Right ventricle myocardium superior (tissue), 1 donor: Measurements from ENCODE around the gene DHCR24. TPM values are rescaled to one million over a fixed set of nuclear protein-coding genes. Genes with fewer than 3 reads are reported as not detected.

Experiments used
- ATAC-seq: fragments of 200-7000 bp; cut with Tn5 transposase; one replicate; pipeline ENCODE4 v1.9.1; 2020; ENCODE audit warnings: mild to moderate bottlenecking; ENCODE audit not compliant: poor library complexity
- DNase-seq: peaks from one replicate; pipeline ENCODE4 v3.0.0-alpha.2; 2020
- intact Hi-C: fragments of 100-400 bp; cut with DNase I; formaldehyde crosslinking; loops from one replicate; pipeline ENCODE4 v1.11.2; 2022
- total RNA-seq: library from RNA; stranded (reverse); fragmentation: NEBNext Ultra II Directional; extraction: Animal tissue kit (Norgen Biotek cat#: 25700); gene quantifications from one replicate; pipeline ENCODE4 v1.2.1, GENCODE V29; 2021
- donor health status: DM: no; HTN: yes; CAD: no; lungs with severe emphysema.

DHCR24 gene
- total RNA-seq, 1 donor from 2014 or later, result 9.4 TPM

DNA sequence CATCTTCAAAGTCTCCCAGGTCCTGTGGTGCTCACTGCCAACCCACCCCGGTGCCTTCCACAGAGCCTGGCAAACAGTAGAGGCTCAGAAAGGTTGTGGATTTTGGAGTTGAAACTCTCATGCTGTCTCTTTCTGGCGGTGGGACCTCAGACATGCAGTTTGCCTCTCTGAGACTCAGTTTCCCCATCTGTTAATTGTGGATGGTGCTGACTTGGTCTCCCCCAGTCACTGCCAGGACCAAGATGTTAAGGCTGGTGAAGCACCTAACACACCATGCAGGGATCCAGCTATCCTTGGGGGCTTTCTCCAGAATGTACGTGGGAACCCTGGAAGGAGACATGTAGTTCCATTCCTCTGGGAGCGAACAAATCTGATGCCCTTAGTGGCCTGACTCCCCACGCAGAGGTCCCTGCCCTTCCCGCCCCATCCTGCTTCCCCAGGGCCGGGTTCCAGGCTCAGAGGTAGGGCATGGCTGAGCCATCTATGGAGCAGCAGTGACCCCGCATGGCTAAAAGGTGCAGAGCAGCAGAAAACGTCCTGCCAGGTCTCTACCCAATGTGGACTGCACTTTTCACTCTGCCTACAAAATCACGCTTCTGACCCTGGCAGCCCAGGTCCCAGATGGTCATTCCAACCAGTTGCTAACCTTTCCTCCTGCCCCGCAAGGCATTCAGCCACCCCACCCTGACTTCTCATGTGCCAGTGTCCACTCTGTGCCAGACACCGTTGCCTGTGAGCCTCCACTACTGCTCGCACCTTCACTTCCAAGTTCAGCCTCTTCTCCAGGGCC is 76.6 kb downstream of the DHCR24 start:
- intact Hi-C loops, result loop anchor here (10.0 kb wide), 1 partner anchor 306 kb away; no protein-coding TSS in a partner anchor
- ATAC-seq (peak; percentile 92), DNase-seq (peak; percentile 68)

DNA sequence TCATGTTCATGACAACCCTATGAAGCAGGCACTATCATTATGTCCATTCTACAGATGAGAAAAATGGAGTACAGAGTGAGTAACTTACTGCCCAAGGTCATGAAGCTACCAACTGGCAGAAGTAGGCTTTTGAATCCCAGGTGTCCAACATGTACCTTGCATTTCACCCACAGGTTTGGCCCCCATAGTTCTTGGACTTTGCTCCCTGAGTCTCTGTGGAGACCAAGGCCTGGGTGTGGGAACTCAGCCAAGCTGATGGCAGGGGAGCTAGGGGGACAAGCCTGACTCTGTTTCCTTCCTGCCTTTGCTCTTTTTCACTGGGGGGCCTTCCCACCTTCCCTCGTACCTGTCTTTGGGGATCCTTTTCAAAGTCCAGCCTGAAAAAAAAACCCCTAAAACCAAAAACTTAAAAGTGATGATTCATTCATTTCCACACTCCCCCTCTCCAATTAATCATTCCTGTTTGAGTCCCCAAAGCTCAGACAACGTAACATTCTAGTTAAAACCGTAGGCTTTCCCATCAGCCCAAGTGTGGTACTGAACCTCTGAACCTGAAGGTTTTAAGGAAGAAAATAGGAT is 77.4 kb downstream of the DHCR24 start:
- intact Hi-C loops, result loop anchor here (10.0 kb wide), 1 partner anchor 305 kb away; no protein-coding TSS in a partner anchor
- no peak for ATAC-seq

DNA sequence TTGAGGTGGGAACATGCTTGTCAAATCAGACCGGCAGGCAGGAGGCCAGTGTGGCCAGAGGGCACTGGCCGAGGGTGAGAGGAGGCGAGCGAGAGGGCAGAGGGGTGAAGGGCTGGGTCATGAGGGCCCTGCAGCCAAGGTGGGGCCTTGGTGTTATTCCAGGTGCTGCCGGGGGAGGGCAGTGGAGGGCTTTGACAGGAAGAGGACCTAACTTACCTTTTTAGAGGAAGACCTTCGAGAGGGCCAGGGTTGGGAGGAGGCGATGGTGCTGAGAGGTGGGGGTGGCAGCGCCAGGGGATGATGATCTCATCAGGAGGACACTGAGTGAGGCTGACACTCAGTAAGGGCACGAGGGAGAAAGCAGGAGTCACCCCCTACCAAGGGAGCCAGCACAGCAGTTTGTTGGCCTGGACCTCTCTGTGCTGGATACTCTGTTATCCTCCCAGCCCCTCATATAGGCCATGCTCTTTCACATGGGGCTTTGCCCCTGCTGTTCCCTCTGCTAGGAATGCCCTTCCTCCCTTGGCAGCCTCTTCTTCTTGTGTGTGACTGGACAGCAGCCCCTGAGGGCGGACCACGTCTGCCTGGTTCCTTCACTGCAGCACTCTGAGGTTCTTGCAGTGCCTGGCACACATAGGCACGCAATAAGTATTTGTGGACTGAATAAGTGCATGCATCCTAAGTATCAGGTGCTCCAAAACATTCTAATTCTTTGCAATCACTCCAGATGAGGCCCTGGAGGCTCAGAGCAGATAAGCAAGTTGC is 78.4 kb downstream of the DHCR24 start:
- intact Hi-C loops, result no loop called here
- no peak for ATAC-seq
- DNase-seq, result no peak

More for the DNA sequence above, 77.4 kb downstream of the DHCR24 start:
- no peak for DNase-seq

DNA sequence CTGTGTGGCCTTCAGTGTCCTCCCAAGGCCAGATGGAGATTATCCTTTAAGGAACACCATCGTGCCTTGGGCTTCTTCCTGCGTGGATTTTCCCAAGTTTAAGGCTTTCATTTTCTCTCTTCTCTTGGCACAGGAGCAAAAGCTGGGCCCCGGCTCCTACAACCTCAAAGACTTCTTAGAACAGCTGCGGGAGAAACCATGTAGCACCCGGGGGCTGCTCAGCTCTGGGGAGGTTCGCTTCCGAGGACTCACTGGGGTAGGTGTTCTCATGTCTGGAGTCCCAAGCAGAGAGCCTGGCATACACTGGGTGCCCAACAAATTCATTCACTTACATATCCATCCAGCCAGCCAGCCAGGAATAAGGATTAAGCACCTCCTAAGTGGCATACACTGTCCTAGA is 79.2 kb downstream of the DHCR24 start:
- intact Hi-C loops, result no loop called here
- ATAC-seq, result no peak
- no peak for DNase-seq

DNA sequence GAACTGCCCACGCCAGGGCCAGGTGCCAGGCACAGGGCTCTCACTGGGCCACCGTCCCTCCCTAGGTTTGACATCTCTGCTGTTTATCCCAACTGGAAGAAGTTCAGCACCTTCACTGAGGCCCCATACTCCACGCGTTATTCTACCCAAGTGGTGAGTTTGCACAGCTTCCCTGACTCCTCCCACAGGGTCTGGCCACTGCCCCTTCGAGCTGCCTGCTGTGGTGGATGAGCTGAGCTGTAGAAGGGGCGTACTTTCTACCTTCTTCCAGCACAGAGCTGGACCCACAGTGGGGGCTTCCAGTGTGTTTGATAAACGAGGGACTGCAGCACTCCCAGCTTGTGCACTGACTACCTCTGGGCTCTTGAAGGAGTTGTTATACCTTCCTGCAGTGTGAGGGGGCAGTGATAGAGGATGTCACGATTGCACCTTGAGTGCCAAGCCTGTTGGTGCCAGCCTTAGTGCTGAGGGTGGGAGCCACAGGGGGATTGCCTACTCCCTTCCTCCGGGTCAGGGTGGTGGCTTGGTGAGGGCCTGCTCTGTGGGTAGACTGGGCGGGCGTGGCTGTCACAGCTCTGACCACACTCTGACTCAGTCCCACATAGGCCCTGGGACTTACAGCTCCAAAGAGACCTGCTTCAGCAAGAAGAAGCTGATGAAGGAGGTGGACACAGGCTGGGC is 79.9 kb downstream of the DHCR24 start:
- peak; percentile 23 for ATAC-seq

DNA sequence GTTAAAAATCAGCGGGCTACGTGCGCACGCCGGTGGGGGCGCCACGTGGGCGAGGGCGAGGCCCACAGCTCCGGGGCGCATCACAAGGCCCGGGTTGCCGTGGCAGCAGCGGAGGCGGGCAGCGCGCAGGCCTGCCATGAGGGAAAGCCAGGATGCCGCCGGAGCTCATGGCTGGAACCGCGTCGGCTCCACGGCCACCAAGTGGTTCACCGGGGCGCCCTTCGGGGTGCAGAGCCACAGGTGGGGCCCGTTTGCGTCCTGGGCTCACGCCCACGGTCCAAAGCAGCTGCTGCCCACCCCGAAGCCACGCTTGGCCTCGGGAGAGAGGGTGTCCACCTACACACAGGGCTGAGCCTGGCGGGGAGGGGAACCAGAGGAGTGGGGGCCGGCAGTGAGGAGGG is 81.0 kb downstream of the DHCR24 start:
- ATAC-seq, result no peak
- no peak for DNase-seq
- intact Hi-C loops, result no loop called here

More for the DNA sequence above, 79.9 kb downstream of the DHCR24 start:
- DNase-seq, result no peak
- intact Hi-C loops, result no loop called here

DNA sequence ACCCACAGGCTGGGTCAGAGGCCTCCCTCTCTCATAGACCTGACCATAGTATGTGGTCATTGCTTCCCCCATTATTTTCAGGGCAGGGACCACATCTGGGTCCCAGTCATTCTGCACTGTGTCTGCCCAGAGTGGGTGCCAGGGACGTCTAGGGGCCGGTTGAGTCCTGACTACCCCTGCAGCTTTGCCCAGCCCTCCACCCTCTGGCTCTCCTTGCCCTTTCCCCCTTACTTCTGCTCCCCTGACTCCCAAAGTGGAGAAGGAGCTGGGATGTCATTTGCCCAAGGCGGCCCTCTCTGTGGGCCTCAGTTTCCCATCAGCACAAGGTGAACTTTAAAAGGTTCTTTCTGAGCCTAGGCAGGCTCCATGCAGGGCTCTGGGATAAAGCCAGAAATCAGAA is 81.5 kb downstream of the DHCR24 start:
- no peak for ATAC-seq
- intact Hi-C loops, result no loop called here
- DNase-seq, result no peak

DNA sequence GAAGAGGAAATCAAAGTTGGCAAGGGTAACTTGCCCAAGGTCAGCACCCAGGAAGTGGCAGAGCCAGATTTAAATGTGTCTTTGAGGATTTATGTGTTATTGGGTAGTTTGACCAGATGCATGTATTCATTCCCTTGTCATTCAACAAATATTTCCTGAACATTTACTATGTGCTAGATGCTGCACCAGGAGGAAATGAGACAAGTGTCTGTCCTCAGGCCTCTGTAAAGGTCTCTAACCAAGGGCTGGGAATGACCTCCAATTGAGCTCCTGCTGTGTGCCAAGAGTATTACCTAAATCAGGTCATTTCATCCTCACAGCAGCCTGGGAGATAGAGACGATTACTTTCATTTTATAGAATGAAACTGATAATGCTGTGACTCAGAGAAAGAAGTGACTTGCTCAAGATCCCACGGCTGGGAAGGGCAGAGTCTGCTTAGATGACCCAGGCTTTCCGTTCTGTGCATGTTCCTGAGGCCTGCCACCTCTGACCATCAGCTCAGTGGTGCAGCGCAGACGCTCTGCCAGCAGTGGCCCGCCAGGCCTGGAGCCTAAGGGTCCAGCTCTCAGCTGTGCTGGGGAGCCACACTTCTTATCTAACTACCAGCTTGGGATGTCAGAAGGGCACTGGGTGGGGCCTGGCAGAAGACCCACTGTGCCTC is 82.4 kb downstream of the DHCR24 start:
- ATAC-seq (no peak), DNase-seq (no peak)
- intact Hi-C loops, result no loop called here

DNA sequence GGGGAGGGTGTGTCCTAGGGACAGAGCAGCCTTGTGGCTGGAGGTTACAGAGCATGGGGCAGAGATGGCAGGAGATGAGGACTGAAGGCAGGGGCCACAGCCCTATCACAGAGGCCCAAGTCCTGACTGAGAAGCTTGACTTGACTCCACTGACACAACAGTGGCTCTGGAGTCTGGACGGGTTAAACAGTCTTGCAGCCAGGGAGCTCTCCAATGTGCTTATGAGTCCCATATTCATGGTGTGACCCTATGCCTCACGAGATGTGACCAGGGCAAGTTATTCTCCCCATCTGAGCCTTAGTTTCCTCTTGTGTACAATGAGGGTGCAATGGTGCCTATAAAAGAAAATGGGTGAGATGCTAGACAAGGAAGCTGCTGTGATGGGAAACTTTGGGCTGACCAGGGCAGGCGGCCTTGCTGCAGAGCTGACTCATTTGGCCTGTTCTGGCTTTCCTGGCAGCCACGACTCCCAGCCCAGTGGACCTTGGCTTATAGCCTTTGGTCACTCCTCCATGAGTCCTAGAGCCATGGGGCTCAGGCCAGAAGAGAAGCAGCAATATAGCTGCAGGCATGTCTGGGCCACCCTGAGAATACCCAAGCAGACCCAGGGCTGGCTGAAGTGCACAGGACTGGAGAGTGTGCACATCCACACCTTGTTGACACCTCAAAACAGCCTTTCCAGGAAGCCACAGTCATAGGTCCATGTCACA is 83.1 kb downstream of the DHCR24 start:
- no peak for DNase-seq
- intact Hi-C loops, result no loop called here
- no peak for ATAC-seq

DNA sequence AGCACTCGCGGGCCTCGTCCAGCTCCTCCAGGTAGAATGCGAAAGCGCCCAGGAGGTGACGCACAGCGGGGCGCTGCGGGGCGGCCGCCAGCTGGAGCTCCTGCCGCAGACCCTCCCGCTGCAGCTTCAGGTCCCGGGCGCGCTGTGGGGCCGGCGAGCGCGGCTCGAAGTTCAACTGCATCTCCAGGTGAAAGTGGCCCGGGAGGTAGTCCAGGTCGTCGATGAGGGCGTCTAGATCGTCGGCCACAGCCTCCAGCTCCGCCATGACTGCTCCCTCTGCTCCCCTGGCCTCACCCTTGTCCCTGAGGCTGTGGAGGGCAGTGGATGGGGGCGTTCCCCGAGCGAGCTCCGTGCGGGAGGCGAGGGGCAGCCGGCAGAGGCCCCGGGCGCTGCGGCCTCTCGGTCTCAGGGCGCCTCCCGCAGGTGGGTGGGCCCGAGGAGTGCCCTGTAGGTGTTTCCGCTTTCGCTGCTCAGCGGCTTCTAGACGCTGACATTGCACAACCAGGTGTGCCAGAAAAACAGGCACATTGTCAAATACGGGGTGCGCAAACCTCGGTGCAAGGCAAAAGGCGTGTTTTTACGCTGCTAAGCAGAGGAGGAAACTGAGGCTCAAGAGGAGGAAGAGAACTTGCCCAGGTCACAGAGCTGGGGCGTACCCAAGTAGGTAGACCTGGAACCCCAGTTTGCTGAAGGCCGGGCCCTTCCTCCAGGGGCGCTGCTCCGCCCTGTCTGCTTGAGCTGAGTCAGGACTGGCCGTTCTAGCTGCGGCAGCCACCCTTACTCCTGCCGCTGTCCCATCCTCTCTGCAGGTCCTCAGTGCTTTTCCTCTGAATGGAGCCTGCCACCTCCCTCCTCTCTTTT is 85.9 kb downstream of the DHCR24 start, which contains the start of gene TTC22:
TSS of gene TTC22 (minus strand) at position 425 of the 861 bp plus-strand sequence. CDS start at position 265, 160 bp downstream.
- DNase-seq (peak; percentile 61), ATAC-seq (peak; percentile 76)
- intact Hi-C loops, result no loop called here

DNA sequence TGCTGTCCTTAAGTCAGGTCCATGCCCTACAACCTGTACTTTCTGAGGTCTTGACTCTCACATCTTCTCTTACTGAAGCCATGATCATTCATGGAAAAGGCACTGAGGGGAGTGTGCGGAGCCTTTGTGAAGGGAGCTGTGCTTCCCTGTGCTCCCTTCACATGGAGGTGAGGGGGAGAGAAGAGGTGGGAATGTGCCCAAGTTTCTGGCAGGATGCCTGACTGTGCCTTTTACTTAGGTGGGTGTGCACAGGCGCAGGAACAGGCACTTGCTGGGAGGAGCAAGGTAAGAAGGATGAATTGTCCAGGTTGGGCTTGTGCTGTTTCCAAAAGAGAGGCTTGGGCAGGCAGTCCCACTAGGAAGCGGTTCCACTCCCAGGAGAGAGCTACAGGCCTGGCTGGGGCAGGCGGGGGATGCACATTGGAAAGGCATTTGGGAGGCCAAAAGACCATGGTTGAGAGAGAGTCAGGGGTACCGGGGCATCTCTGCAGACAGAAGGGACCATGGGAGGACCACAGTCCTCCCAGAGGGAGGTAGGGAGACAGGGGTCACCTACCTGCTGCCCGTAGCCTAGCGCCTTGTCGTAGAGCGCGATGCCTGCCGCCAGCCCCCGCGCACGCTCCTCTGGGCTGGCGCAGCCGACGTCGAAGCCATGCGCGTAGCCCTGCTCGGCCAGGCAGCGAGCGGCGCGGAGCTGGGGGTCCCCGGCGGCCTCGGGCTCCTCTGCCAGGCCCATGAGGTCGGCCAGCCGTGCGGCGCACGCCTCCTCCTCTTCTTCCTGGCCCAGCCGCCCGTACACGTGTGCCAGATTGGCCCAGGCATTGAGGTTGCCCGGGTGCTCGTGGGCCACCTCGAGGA is 86.7 kb downstream of the DHCR24 start:
- peak; percentile 7 for ATAC-seq
- DNase-seq, result no peak
- intact Hi-C loops, result no loop called here

Other genes starting within 250 kb of the DHCR24 start
- 4.5 TPM for gene MROH7, start 245.4 kb downstream of the DHCR24 start, total RNA-seq
- 14.8 TPM for gene TTC4, start 171.3 kb downstream of the DHCR24 start, total RNA-seq
- gene PARS2, start 122.7 kb downstream of the DHCR24 start, total RNA-seq, result 4.0 TPM
- not detected for gene TTC22, start 85.9 kb downstream of the DHCR24 start, total RNA-seq
- 0.27 TPM for gene TMEM61, start 93.4 kb upstream of the DHCR24 start, total RNA-seq
- not detected for gene BSND, start 111.7 kb upstream of the DHCR24 start, total RNA-seq
- gene PCSK9, start 152.4 kb upstream of the DHCR24 start, total RNA-seq, result not detected